ENCODE data around the gene CMSS1. TPM values are rescaled to one million over a fixed set of nuclear protein-coding genes. Genes with fewer than 3 reads are reported as not detected.

CMSS1 gene
- total and polyA plus RNA-seq, 2 of the 13 experiments (the other 11 are each of a cell fraction or from before 2014, with no cell fraction given): 6.4 to 48.7 TPM

DNA sequence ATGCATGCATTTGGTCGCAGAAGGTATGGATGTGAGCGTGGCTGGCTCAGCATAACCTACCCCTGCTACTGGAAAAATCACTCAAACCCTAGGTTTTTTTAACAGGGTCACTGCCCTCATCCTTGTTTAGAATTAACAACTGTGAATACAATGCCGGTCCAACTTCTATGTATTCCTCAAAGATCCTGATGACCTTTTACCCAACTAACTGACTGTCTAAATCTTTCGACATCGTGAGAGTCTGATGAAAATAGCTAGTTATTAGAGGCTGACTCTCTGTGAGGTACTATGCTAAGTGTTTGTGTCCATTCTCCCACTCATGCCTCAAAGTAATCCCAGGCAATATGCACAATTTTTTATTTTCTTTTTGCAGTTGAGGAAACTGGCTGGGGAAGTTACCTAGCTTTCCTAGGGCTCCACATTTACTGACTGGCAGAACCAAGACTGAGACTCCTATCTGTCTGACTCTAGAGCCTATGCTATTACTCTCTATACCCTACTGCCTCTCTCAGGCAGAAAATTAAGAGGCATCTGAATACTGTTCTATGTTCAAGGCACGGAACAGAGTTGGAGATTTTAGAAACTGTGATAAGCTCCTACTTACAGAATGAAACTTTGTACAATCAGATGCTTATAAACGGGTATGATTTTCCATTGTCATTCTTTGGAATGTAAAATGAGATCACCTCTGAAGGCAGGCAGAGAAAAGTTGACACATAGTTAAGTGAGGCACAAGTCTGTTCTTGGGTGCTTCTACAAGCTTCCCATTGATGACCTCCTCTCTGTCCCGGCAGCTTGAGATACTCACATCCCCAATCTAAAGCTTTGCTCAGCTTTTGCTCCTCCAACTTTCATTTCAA lies 240.3 kb downstream of the CMSS1 start:
- DNase-seq (ENCODE audit: low spot score) (peak; percentile 11), ATAC-seq (peak; percentile 75), FAIRE-seq (no peak)
- WGBS (ENCODE audit: low lambda C conversion rate): 83% methylated on average over 8 of the region's 8 CpGs
- H2AFZ ChIP-seq (ENCODE audit: low read length): no peak overlapping the region
- ChIA-PET CTCF (ENCODE audit: low intra/inter-chr PET ratio, low total read pairs) (no interaction called here), POLR2A (interaction anchor here (1.4 kb wide), 1 partner anchor 203 kb away, joined by 4 read pairs; the partner anchor contains the start of gene TBC1D23)
- no peaks in the 10 kb centered on the region; a peak in 1 of 5 replicates for H3K36me3 ChIP-seq (replicated peaks in 1 of 2; ENCODE audit: control insufficient read depth in 1 of 2, insufficient read depth in 2 of 2, low read length in 2 of 2)
- peaks cover 59% of the 10 kb centered on the region for H3K4me1 ChIP-seq (ENCODE audit: insufficient read depth, low read length)
- no peaks in the 10 kb centered on the region for H3K27me3 ChIP-seq (ENCODE audit: control insufficient read depth in 1 of 2, insufficient read depth in 2 of 2, low read length in 2 of 2)
- H3K27ac ChIP-seq (ENCODE audit: extremely low read length, insufficient read depth, low read length): no peak overlapping the region
- no peaks in the 10 kb centered on the region for H3K79me2 ChIP-seq (ENCODE audit: insufficient read depth, low read length)
- H3K4me3 ChIP-seq (replicated peaks in 1 of 3; ENCODE audit: insufficient read depth in 1 of 3, low read depth in 2 of 3, low read length in 3 of 3): no peak overlapping the region
- no peak overlapping the region for H3K4me2 ChIP-seq (ENCODE audit: low read depth, low read length)
- no peaks in the 10 kb centered on the region for H4K20me1 ChIP-seq (ENCODE audit: insufficient read depth, low read length)
- in situ Hi-C loops (cut with HindIII; ENCODE audit: extremely low pct_ligation_motif_present, low pct_unique_long_range_greater_than_20kb) (no loop called here), intact Hi-C loops (cut with micrococcal nuclease; ENCODE audit: unreplicated experiment) (no loop called here)
- H3K9ac ChIP-seq (ENCODE audit: insufficient read depth, low read depth, low read length): no peak overlapping the region
- BruUV-seq (replicated peaks): no TSS peak
- no peaks in the 10 kb centered on the region for H3K9me3 ChIP-seq (ENCODE audit: low read length)
- TF ChIP-seq ZMYM4 (CRISPR knock-in tag; IDR thresholded peaks at IDR 0.05) (0 out of 2 replicates have a peak, but pooled peaks have one; percentile 16), STAG1 (CRISPR knock-in tag; IDR thresholded peaks at IDR 0.05) (peak; percentile 53), FOXO1 (CRISPR knock-in tag; IDR thresholded peaks at IDR 0.05) (no peak), ZNF703 (CRISPR knock-in tag; IDR thresholded peaks at IDR 0.05; ENCODE audit: borderline replicate concordance) (no peak), BCL6 (CRISPR knock-in tag; IDR thresholded peaks at IDR 0.05) (peak; percentile 65; the same call in 1 of the 2 replicates), ZNF143 (CRISPR knock-in tag; IDR thresholded peaks at IDR 0.05) (no peak), ZNF773 (CRISPR knock-in tag; IDR thresholded peaks at IDR 0.05; ENCODE audit: borderline replicate concordance) (no peak), SIX1 (CRISPR knock-in tag; IDR thresholded peaks at IDR 0.05; ENCODE audit: borderline replicate concordance) (no peak), ATF1 (CRISPR knock-in tag; IDR thresholded peaks at IDR 0.05) (no peak), GABPB1 (CRISPR knock-in tag; IDR thresholded peaks at IDR 0.05) (no peak), DR1 (CRISPR knock-in tag; IDR thresholded peaks at IDR 0.05) (no peak), RXRB (CRISPR knock-in tag; IDR thresholded peaks at IDR 0.05; ENCODE audit: borderline replicate concordance) (peak; percentile 64), ZNF83 (CRISPR knock-in tag; IDR thresholded peaks at IDR 0.05; ENCODE audit: borderline replicate concordance) (no peak), ZNF564 (CRISPR knock-in tag; IDR thresholded peaks at IDR 0.05) (no peak), PPARG (CRISPR knock-in tag; conservative IDR thresholded peaks at IDR 0.05) (peak; percentile 32; the same call in 1 of the 2 replicates), HDAC1 (CRISPR knock-in tag; IDR thresholded peaks at IDR 0.05) (no peak), ZNF567 (CRISPR knock-in tag; IDR thresholded peaks at IDR 0.05; ENCODE audit: borderline replicate concordance) (no peak)
- TF ChIP-seq, protein P1, sequence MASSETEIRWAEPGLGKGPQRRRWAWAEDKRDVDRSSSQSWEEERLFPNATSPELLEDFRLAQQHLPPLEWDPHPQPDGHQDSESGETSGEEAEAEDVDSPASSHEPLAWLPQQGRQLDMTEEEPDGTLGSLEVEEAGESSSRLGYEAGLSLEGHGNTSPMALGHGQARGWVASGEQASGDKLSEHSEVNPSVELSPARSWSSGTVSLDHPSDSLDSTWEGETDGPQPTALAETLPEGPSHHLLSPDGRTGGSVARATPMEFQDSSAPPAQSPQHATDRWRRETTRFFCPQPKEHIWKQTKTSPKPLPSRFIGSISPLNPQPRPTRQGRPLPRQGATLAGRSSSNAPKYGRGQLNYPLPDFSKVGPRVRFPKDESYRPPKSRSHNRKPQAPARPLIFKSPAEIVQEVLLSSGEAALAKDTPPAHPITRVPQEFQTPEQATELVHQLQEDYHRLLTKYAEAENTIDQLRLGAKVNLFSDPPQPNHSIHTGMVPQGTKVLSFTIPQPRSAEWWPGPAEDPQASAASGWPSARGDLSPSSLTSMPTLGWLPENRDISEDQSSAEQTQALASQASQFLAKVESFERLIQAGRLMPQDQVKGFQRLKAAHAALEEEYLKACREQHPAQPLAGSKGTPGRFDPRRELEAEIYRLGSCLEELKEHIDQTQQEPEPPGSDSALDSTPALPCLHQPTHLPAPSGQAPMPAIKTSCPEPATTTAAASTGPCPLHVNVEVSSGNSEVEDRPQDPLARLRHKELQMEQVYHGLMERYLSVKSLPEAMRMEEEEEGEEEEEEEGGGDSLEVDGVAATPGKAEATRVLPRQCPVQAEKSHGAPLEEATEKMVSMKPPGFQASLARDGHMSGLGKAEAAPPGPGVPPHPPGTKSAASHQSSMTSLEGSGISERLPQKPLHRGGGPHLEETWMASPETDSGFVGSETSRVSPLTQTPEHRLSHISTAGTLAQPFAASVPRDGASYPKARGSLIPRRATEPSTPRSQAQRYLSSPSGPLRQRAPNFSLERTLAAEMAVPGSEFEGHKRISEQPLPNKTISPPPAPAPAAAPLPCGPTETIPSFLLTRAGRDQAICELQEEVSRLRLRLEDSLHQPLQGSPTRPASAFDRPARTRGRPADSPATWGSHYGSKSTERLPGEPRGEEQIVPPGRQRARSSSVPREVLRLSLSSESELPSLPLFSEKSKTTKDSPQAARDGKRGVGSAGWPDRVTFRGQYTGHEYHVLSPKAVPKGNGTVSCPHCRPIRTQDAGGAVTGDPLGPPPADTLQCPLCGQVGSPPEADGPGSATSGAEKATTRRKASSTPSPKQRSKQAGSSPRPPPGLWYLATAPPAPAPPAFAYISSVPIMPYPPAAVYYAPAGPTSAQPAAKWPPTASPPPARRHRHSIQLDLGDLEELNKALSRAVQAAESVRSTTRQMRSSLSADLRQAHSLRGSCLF (CRISPR knock-in tag; IDR thresholded peaks at IDR 0.05; ENCODE audit: borderline replicate concordance): no peak
- TF ChIP-seq, protein P2, sequence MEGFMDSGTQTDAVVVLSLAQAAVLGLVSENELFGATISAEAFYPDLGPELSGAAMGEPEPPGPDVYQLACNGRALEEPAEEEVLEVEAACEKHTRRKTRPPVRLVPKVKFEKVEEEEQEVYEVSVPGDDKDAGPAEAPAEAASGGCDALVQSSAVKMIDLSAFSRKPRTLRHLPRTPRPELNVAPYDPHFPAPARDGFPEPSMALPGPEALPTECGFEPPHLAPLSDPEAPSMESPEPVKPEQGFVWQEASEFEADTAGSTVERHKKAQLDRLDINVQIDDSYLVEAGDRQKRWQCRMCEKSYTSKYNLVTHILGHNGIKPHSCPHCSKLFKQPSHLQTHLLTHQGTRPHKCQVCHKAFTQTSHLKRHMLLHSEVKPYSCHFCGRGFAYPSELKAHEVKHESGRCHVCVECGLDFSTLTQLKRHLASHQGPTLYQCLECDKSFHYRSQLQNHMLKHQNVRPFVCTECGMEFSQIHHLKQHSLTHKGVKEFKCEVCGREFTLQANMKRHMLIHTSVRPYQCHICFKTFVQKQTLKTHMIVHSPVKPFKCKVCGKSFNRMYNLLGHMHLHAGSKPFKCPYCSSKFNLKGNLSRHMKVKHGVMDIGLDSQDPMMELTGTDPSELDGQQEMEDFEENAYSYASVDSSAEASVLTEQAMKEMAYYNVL (CRISPR knock-in tag; IDR thresholded peaks at IDR 0.05; ENCODE audit: borderline replicate concordance): no peak

Data from HepG2 (cell line).